K562 (cell line): ENCODE results near the gene PIP4K2C. TPM values are rescaled to one million over a fixed set of nuclear protein-coding genes. Genes with fewer than 3 reads are reported as not detected.
A peak's percentile ranks its signal among the peaks of the same experiment; 100 is the strongest.
"Not testable (repeated sequence)": the region's sequence is repeated elsewhere in the genome, so short reads cannot be mapped to it uniquely, and the experiment has no call there.

Source experiments
- ATAC-seq: fragments of 200-7000 bp; cut with Tn5 transposase; 3 replicates; pipeline ENCODE4 v1.9.1; 2020; ENCODE audit warnings: moderate library complexity
- BruUV-seq: library from RNA; stranded (reverse); fragments of 400-500 nt; replicated peaks from 2 replicates; lab custom pipeline; 2021; lab: Mats Ljungman, UMichigan
- CTCF ChIA-PET: fragments of 300-600 bp; formaldehyde crosslinking; extraction: SDS; loops from one replicate; lab custom pipeline; 2021; ENCODE audit warnings: low intra/inter-chr PET ratio; lab: Yijun Ruan, JAX
- POLR2A ChIA-PET: fragments of 300-600, 350-650 bp; sonication (Branson Sonifier 250); formaldehyde crosslinking; extraction: SDS; loops from one replicate; lab custom pipeline; 2021; ENCODE audit warnings: antibody characterized with exemption, inconsistent platforms; lab: Yijun Ruan, JAX
- DNase-seq, 4 experiments: peaks; one replicate each; pipeline versions ENCODE4 v3.0.0 to v3.0.0-alpha.2; 2011 to 2018; ENCODE audit warnings: low spot score in 3 of 4, mixed read lengths in 3 of 4; ENCODE audit errors: extremely low read depth in 1 of 4
- FAIRE-seq: peaks from 2 replicates; lab custom pipeline; 2011; peaks lifted over from hg19 to GRCh38; lab: Jason Lieb, UNC
- H2AFZ ChIP-seq: 2 replicates; pipeline ENCODE4 v1.6.0; 2011; ENCODE audit warnings: low read depth, low read length, control low read depth, inconsistent platforms
- H3K27ac ChIP-seq: fragments of 200-600 bp; 3 replicates; pipeline ENCODE4 v1.8.0; 2011; ENCODE audit warnings: low read depth, mild to moderate bottlenecking, control low read depth, inconsistent platforms, low read length, moderate library complexity, mixed read lengths; ENCODE audit errors: extremely low read depth
- H3K27me3 ChIP-seq, 2 experiments: fragments of 300-600 bp in 1 of 2; 2 replicates in 1 of 2; 3 replicates in 1 of 2; pipeline versions ENCODE4 v1.6.0 to v1.8.0; 2011; ENCODE audit warnings: inconsistent platforms in 2 of 2, low read length in 2 of 2, mild to moderate bottlenecking in 1 of 2, mixed read lengths in 1 of 2, moderate library complexity in 1 of 2; ENCODE audit not compliant: control insufficient read depth in 2 of 2, insufficient read depth in 2 of 2
- H3K36me3 ChIP-seq: fragments of 300-600 bp; 3 replicates; pipeline ENCODE4 v1.8.0; 2011; ENCODE audit warnings: mild to moderate bottlenecking, low read length, inconsistent platforms; ENCODE audit not compliant: control insufficient read depth, insufficient read depth
- H3K4me1 ChIP-seq, 2 experiments: fragments of 200-600 bp in 1 of 2; replicated peaks in 1 of 2; 2 replicates in 1 of 2; 3 replicates in 1 of 2; pipeline versions ENCODE4 v1.5.1 to v1.8.0; 2011; ENCODE audit warnings: inconsistent platforms in 2 of 2, low read length in 2 of 2, mild to moderate bottlenecking in 1 of 2, mixed read lengths in 1 of 2, moderate library complexity in 1 of 2; ENCODE audit not compliant: control insufficient read depth in 2 of 2, insufficient read depth in 2 of 2
- H3K4me2 ChIP-seq: 2 replicates; pipeline ENCODE4 v1.6.1; 2011; ENCODE audit warnings: low read length, control low read depth, inconsistent platforms, mixed read lengths; ENCODE audit not compliant: insufficient read depth
- H3K4me3 ChIP-seq: fragments of 200-600 bp; sonication (generic), shearing (Covaris generic); 2 replicates; pipeline ENCODE4 v1.5.1; 2016; ENCODE audit warnings: control low read depth, inconsistent platforms
- H3K79me2 ChIP-seq: fragments of 200-600 bp; 3 replicates; pipeline ENCODE4 v1.8.0; 2011; ENCODE audit warnings: low read length, inconsistent platforms; ENCODE audit not compliant: control insufficient read depth, insufficient read depth
- H3K9ac ChIP-seq, 2 experiments: 2 replicates each; pipeline versions ENCODE4 v1.6.0 to v1.6.1; 2011; ENCODE audit warnings: low read depth in 2 of 2, low read length in 2 of 2, control low read depth in 1 of 2, inconsistent platforms in 1 of 2, mild to moderate bottlenecking in 1 of 2, mixed read lengths in 1 of 2; ENCODE audit not compliant: insufficient read depth in 1 of 2
- H3K9me1 ChIP-seq: one replicate; pipeline ENCODE4 v1.6.0; 2011; ENCODE audit warnings: inconsistent platforms, mild to moderate bottlenecking, low read length, moderate library complexity; ENCODE audit not compliant: control insufficient read depth, insufficient read depth
- H3K9me3 ChIP-seq: replicated peaks from 2 replicates; pipeline ENCODE4 v1.5.1; 2011; ENCODE audit warnings: low read depth, low read length, inconsistent platforms; ENCODE audit not compliant: control insufficient read depth, insufficient read depth
- H4K20me1 ChIP-seq: replicated peaks from 2 replicates; pipeline ENCODE4 v1.6.1; 2011; ENCODE audit warnings: low read length, inconsistent platforms, mixed read lengths; ENCODE audit not compliant: control insufficient read depth, insufficient read depth
- ATF1 ChIP-seq, 2 experiments: fragments of 450-650 bp in 1 of 2; IDR thresholded peaks; 2 replicates each; pipeline ENCODE4 v1.6.1; 2016; ENCODE audit warnings: missing compliant biosample characterization in 1 of 2, missing genetic modification characterization in 1 of 2
- CBX5 ChIP-seq: IDR thresholded peaks from 2 replicates; pipeline ENCODE4 v1.6.1; 2014; ENCODE audit warnings: low read depth, borderline replicate concordance
- CEBPG ChIP-seq, 3 experiments: fragments of 200-800 bp in 1 of 3; sonication (Bioruptor generic) in 1 of 3; sonication (generic) in 1 of 3; formaldehyde crosslinking in 1 of 3; IDR thresholded peaks in 2 of 3; conservative IDR thresholded peaks in 1 of 3; 2 replicates each; pipeline versions ENCODE4 v1.6.1 to v1.8.0; 2016 to 2022; ENCODE audit warnings: missing compliant biosample characterization in 2 of 3, missing genetic modification characterization in 2 of 3, mild to moderate bottlenecking in 1 of 3, missing genetic modification reagents in 1 of 3
- KLF16 ChIP-seq: IDR thresholded peaks from 2 replicates; pipeline ENCODE4 v1.6.1; 2016; ENCODE audit warnings: antibody characterized with exemption
- MAFF ChIP-seq: IDR thresholded peaks from 2 replicates; pipeline ENCODE4 v1.6.1; 2012; ENCODE audit warnings: low read length, improper control_type of control experiment
- NFRKB ChIP-seq: fragments of 450-650 bp; IDR thresholded peaks from 2 replicates; pipeline ENCODE4 v1.6.1; 2016; ENCODE audit warnings: low read depth
- PHF20 ChIP-seq: fragments of 450-650 bp; IDR thresholded peaks from 2 replicates; pipeline ENCODE4 v1.6.1; 2018; ENCODE audit not compliant: partially characterized antibody
- POLR2G ChIP-seq: fragments of 200-400 bp; formaldehyde crosslinking; IDR thresholded peaks from 2 replicates; pipeline ENCODE4 v1.6.1; 2017; ENCODE audit warnings: low read depth, mild to moderate bottlenecking, antibody characterized with exemption, low read length, moderate library complexity
- TAF7 ChIP-seq: fragments of 450-650 bp; IDR thresholded peaks from 2 replicates; pipeline ENCODE4 v1.6.1; 2016; ENCODE audit warnings: missing genetic modification characterization, missing compliant biosample characterization
- TRIM24 ChIP-seq, 2 experiments: fragments of 450-650 bp; IDR thresholded peaks; 2 replicates each; pipeline ENCODE4 v1.6.1; 2016
- TRIM28 ChIP-seq: fragments of 450-650 bp; IDR thresholded peaks from 2 replicates; pipeline ENCODE4 v1.6.1; 2017
- ZBTB17 ChIP-seq: fragments of 450-650 bp; formaldehyde crosslinking; IDR thresholded peaks from 2 replicates; pipeline ENCODE4 v1.4.0; 2020; ENCODE audit warnings: mild to moderate bottlenecking
- ZFP36 ChIP-seq: fragments of 150-350 bp; IDR thresholded peaks from 2 replicates; pipeline ENCODE4 v1.6.1; 2018; ENCODE audit warnings: low read length, low read depth; ENCODE audit not compliant: partially characterized antibody
- ZNF592 ChIP-seq: fragments of 450-650 bp; IDR thresholded peaks from 2 replicates; pipeline ENCODE4 v1.6.1; 2017; ENCODE audit warnings: antibody characterized with exemption, mild to moderate bottlenecking
- WGBS: fragments of 100-300 bp; shearing (Covaris generic); methylation state at CpG from one replicate; pipeline ENCODE4 v1.1.6; 2016; ENCODE audit warnings: low coverage, mixed read lengths; ENCODE audit not compliant: insufficient coverage; ENCODE audit errors: missing lambda C conversion rate; 5-methylcytosine and 5-hydroxymethylcytosine counted together
- in situ Hi-C: fragments of 300-500 bp; cut with MboI; formaldehyde crosslinking; loops from 4 replicates; pipeline ENCODE4 v1.15.0; 2018; ENCODE audit warnings: inconsistent platforms, mixed read lengths
- intact Hi-C: fragments of 100-400 bp; cut with micrococcal nuclease; formaldehyde crosslinking; loops from 2 replicates; pipeline ENCODE4 v1.14.2; 2022
- polyA plus RNA-seq, 8 experiments: library from polyadenylated mRNA; depleted of rRNA in 4 of 8; stranded (reverse) in 5 of 8; unstranded in 3 of 8; fragments of >200 nt; fragmentation: Nextera tagmentation in 2 of 8; fragmentation: Illumina TruSeq in 1 of 8; extraction: Ambion mirVana in 2 of 8; extraction: Trizol in 1 of 8; gene quantifications; 2 replicates each; pipeline versions ENCODE4 v1.2.1 to v1.2.3, GENCODE V29; 2011 to 2014; ENCODE audit warnings: inconsistent platforms in 1 of 8, missing spikeins in 1 of 8
- total RNA-seq, 7 experiments: library from RNA; depleted of rRNA in 6 of 7; stranded (reverse); fragments of >200 nt in 6 of 7; fragmentation: Illumina TruSeq in 2 of 7; extraction: Trizol in 2 of 7; gene quantifications; 2 replicates each; pipeline versions ENCODE4 v1.2.1 to v1.2.3, GENCODE V29; 2011 to 2021; ENCODE audit warnings: low replicate concordance in 1 of 7

Gene PIP4K2C
- total and polyA plus RNA-seq, 9 of the 15 experiments (the other 6 are each of a cell fraction or from before 2014, with no cell fraction given), result 9.0 to 41.4 (median 18.3) TPM

- TF ChIP-seq ZBTB17 (CRISPR knock-in tag) (no peak), KLF16 (no peak), MAFF (no peak), CEBPG (CRISPR knock-in tag; IDR thresholded peaks at IDR 0.05) (no peak), CEBPG (tag; conservative IDR thresholded peaks at IDR 0.05 in 1 of 2, IDR thresholded peaks at IDR 0.05 in 1 of 2) (no peak)
- TF ChIP-seq, all 486 proteins: peak for 12
Measured at GRCh38 chr12:57641699-57642442, 50.9 kb downstream of the PIP4K2C start (continued).

- H3K27me3 ChIP-seq; H3K36me3 ChIP-seq; H3K9me1 ChIP-seq; H4K20me1 ChIP-seq; in situ Hi-C loops; H3K79me2 ChIP-seq; intact Hi-C loops; H3K9me3 ChIP-seq; FAIRE-seq; CTCF ChIA-PET; H3K4me3 ChIP-seq; TF ChIP-seq ATF1 (CRISPR knock-in tag; IDR thresholded peaks at IDR 0.05): not testable (repeated sequence)
- Histone ChIP-seq H3K27ac (peak overlapping the region; percentile 69), H3K4me2 (peak overlapping the region; percentile 60), H3K9ac (peak overlapping the region in 1 of 2 experiments; percentile 38; a peak in 2 of 4 replicates), H3K4me1 (peaks cover 7 to 11% of the 10 kb centered on the region in 2 experiments; a peak in 3 of 5 replicates), H2AFZ (peak overlapping the region; percentile 86)
- 25% methylated on average over 8 of the region's 13 CpGs for WGBS
- POLR2A ChIA-PET, result interaction anchor here (0.8 kb wide), 1 partner anchor 14 kb away, joined by 3 read pairs; no protein-coding TSS in a partner anchor
- DNase-seq (peak in 1 of 4 experiments; percentile 59), ATAC-seq (peak; percentile 76)
- BruUV-seq, result TSS peak; percentile 86
- TF ChIP-seq ZFP36 (peak; percentile 87), TRIM28 (peak; percentile 76), PHF20 (peak; percentile 22), POLR2G (peak; percentile 25; the same call in 1 of the 2 replicates), TAF7 (tag) (0 out of 2 replicates have a peak, but pooled peaks have one; percentile 14), CBX5 (0 out of 2 replicates have a peak, but pooled peaks have one; percentile 51), NFRKB (0 out of 2 replicates have a peak, but pooled peaks have one; percentile 46), ATF1 (tag; IDR thresholded peaks at IDR 0.05) (0 out of 2 replicates have a peak, but pooled peaks have one; percentile 28), ZNF592 (peak; percentile 67; the same call in 1 of the 2 replicates), TRIM24 (IDR thresholded peaks at IDR 0.05) (0 out of 4 replicates have a peak, but pooled peaks of 1 of the 2 experiments have one; percentile 10)
Measured at GRCh38 chr12:57645990-57646658, 55.1 kb downstream of the PIP4K2C start.
